Uterus (tissue), 4 donors: Measurements from ENCODE around the gene RRAD. TPM values are rescaled to one million over a fixed set of nuclear protein-coding genes. Genes with fewer than 3 reads are reported as not detected.

Source experiments
- DNase-seq, 2 donors: peaks; one replicate each; pipeline ENCODE4 v3.0.0-alpha.2; 2019 to 2020
- H3K27ac ChIP-seq, 2 donors: fragments of 200-600 bp; sonication (generic); 1 replicate in 1 of 2; 2 replicates in 1 of 2; pipeline ENCODE4 v1.5.1; 2016 to 2018
- H3K27me3 ChIP-seq, 2 donors: fragments of 200-600 bp; sonication (generic); one replicate each; pipeline ENCODE4 v1.5.1; 2018 to 2019; ENCODE audit warnings: control low read depth in 1 of 2
- H3K36me3 ChIP-seq, 2 donors: fragments of 200-600 bp; sonication (generic); one replicate each; pipeline ENCODE4 v1.5.1; 2019; ENCODE audit warnings: control low read depth in 1 of 2
- H3K4me1 ChIP-seq, 2 donors: fragments of 200-600 bp; sonication (generic); one replicate each; pipeline ENCODE4 v1.5.1; 2018 to 2019; ENCODE audit warnings: control low read depth in 1 of 2
- H3K4me3 ChIP-seq, 2 donors: fragments of 200-600 bp; sonication (generic); 1 replicate in 1 of 2; 2 replicates in 1 of 2; pipeline ENCODE4 v1.5.1; 2018 to 2019; ENCODE audit warnings: mild to moderate bottlenecking in 1 of 2
- H3K9me3 ChIP-seq, 2 donors: fragments of 200-600 bp; sonication (generic); one replicate each; pipeline ENCODE4 v1.5.1; 2019; ENCODE audit warnings: control low read depth in 1 of 2
- CTCF ChIP-seq, 4 experiments: fragments of 200-600 bp in 2 of 4; fragments of 450-650 bp in 2 of 4; sonication (generic) in 2 of 4; IDR thresholded peaks; one replicate each; pipeline ENCODE4 v1.5.1; 2016 to 2019; ENCODE audit warnings: antibody characterized with exemption in 4 of 4, mild to moderate bottlenecking in 2 of 4, moderate library complexity in 1 of 4
- POLR2A ChIP-seq, 2 donors: fragments of 450-650 bp; IDR thresholded peaks; one replicate each; pipeline ENCODE4 v1.6.1; 2016; ENCODE audit warnings: antibody characterized with exemption in 2 of 2, mild to moderate bottlenecking in 1 of 2, moderate library complexity in 1 of 2
- intact Hi-C: fragments of 100-400 bp; cut with DNase I; formaldehyde crosslinking; loops from one replicate; pipeline ENCODE4 v1.15.1; 2023; ENCODE audit warnings: low total_unique reads
- total RNA-seq, 4 donors: library from RNA; depleted of rRNA in 3 of 4; stranded (reverse); fragments of >200 nt in 3 of 4; gene quantifications; one replicate each; pipeline versions ENCODE4 v1.1.0 to v1.2.4, GENCODE V29; 2014 to 2023
- donor health status: DM: yes; HTN: yes; CAD: no.

The RRAD gene
- total RNA-seq, 4 donors from 2014 or later: 7.5 to 32.8 (median 18.8) TPM

GRCh38 chr16:66970775-66971720 lies 45.7 kb upstream of the RRAD start:
- intact Hi-C loops: no loop called here
- Histone ChIP-seq H3K27ac (no peak overlapping the region), H3K9me3 (no peaks in the 10 kb centered on the region), H3K27me3 (no peaks in the 10 kb centered on the region), H3K4me3 (no peak overlapping the region), H3K36me3 (no peaks in the 10 kb centered on the region), H3K4me1 (no peaks in the 10 kb centered on the region)
- DNase-seq: no peak
- TF ChIP-seq POLR2A (IDR thresholded peaks at IDR 0.05) (no peak), CTCF (IDR thresholded peaks at IDR 0.05) (no peak)

DNA sequence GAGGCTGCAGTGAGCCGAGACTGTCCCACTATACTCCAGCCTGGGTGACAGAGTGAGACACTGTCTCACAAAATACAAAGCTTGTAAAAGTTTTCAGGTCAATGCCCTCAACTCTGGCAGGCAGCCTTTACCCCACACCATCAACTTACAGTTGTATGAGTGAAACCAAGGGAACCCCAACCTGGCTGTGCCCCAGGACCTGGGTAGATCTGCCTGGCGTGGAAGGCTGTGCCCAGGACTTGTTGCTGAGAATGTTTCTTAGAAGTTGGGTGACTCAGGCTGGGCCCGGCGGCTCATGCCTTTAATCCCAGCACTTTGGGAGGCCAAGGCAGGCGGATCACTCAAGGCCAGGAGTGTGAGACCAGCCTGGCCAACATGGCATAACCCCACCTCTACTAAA lies 43.5 kb upstream of the RRAD start:
- intact Hi-C loops: no loop called here
- TF ChIP-seq CTCF (IDR thresholded peaks at IDR 0.05) (no peak), POLR2A (IDR thresholded peaks at IDR 0.05) (no peak)
- Histone ChIP-seq H3K4me3 (no peak overlapping the region), H3K27me3 (no peaks in the 10 kb centered on the region), H3K36me3 (no peaks in the 10 kb centered on the region), H3K27ac (no peak overlapping the region), H3K9me3 (no peaks in the 10 kb centered on the region), H3K4me1 (no peaks in the 10 kb centered on the region)
- no peak for DNase-seq

GRCh38 chr16:66964049-66964448 lies 38.7 kb upstream of the RRAD start:
- no peak for DNase-seq
- Histone ChIP-seq H3K27me3 (no peaks in the 10 kb centered on the region), H3K4me3 (no peak overlapping the region), H3K9me3 (no peaks in the 10 kb centered on the region), H3K4me1 (no peaks in the 10 kb centered on the region), H3K36me3 (no peaks in the 10 kb centered on the region), H3K27ac (no peak overlapping the region)
- intact Hi-C loops: no loop called here
- TF ChIP-seq POLR2A (IDR thresholded peaks at IDR 0.05) (no peak), CTCF (IDR thresholded peaks at IDR 0.05) (no peak)

DNA sequence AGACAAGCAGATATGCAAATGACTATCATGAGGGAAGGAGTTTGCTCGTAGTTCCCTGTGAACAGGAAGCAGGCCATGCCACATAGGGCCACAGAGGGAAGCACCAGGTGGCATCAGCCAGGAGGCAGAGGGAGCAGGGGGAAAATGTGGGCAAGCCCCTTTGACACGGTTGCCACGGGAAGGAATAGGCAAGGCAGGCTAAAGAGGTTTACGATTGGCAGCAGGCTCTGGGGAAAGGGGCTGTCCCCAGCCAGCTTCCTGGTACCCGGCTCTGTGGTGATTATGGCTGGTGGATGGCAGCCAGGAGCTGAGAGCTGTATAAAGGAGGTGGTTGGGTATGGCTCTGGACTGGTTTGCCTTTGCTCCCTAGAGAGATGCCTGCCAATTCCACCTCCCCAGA lies 36.6 kb upstream of the RRAD start:
- H3K4me1 ChIP-seq: no peaks in the 10 kb centered on the region
- no peak overlapping the region for H3K4me3 ChIP-seq
- intact Hi-C loops: no loop called here
- no peaks in the 10 kb centered on the region for H3K27me3 ChIP-seq
- no peaks in the 10 kb centered on the region for H3K36me3 ChIP-seq
- no peaks in the 10 kb centered on the region for H3K9me3 ChIP-seq
- DNase-seq: no peak
- TF ChIP-seq POLR2A (IDR thresholded peaks at IDR 0.05) (no peak), CTCF (IDR thresholded peaks at IDR 0.05) (no peak)
- H3K27ac ChIP-seq: no peak overlapping the region

- Histone ChIP-seq H3K27ac (no peak within 1 kb of the TSS), H3K36me3 (no peaks in the 10 kb centered on the region), H3K27me3 (no peaks in the 10 kb centered on the region), H3K4me1 (no peaks in the 10 kb centered on the region), H3K4me3 (no peak within 1 kb of the TSS), H3K9me3 (no peaks in the 10 kb centered on the region)
- no peak for DNase-seq
- TF ChIP-seq CTCF (IDR thresholded peaks at IDR 0.05): peak in 2 of 4 experiments; percentile 32 to 34
- no peak for TF ChIP-seq POLR2A (IDR thresholded peaks at IDR 0.05)
- intact Hi-C loops: no loop called here
These were observed 35.9 kb upstream of the RRAD start, which contains the start of gene CES3 for GRCh38 chr16:66961065-66961744. Gene CES3 (plus strand): TSS chr16:66961266. CDS start chr16:66961308, 42 bp downstream.
